ENCODE measurements around the gene FRMD4A. TPM values are rescaled to one million over a fixed set of nuclear protein-coding genes. Genes with fewer than 3 reads are reported as not detected.
A peak's percentile ranks its signal among the peaks of the same experiment; 100 is the strongest.

Gene FRMD4A
- total RNA-seq, 1 donor from 2014 or later: 20.2 TPM

DNA sequence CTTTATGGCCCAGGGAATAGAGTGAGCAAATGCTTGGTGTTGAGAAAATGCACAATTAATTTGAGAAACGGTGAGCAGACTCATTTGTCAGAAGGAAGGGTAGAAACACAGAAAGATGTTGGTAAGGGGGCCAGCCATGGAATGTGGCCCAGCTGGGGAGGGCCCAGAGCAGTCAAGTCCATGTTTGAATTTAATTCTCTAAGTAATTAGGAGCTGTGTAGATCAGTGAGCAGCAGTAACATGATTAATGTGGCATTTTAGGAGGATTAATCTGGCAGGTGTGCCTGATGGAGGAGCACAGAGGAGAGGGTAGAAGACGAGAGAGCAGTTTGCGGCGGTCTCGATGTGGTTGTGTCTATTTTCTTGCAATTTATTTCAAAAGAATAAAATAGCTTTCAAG lies 218.7 kb downstream of the FRMD4A start:
- H3K4me2 ChIP-seq: no peak overlapping the region
- TF ChIP-seq CTCF (IDR thresholded peaks at IDR 0.05) (no peak), EZH2phosphoT487 (IDR thresholded peaks at IDR 0.05) (no peak), EZH2 (IDR thresholded peaks at IDR 0.05) (no peak)
- Mint-ChIP-seq H3K4me1 (peaks cover 22% of the 10 kb centered on the region), H3K36me3 (no peaks in the 10 kb centered on the region), H3K27ac (peak overlapping the region; percentile 23), H3K9me3 (no peaks in the 10 kb centered on the region), H3K4me3 (no peak overlapping the region), H3K27me3 (ENCODE audit: insufficient read depth, low read depth) (peaks cover 6% of the 10 kb centered on the region)
- no peaks in the 10 kb centered on the region for H3K27me3 ChIP-seq
- no peaks in the 10 kb centered on the region for H4K20me1 ChIP-seq (ENCODE audit: low read depth)
- H3K79me2 ChIP-seq (ENCODE audit: low read depth): no peaks in the 10 kb centered on the region
- no peak for DNase-seq (ENCODE audit: low spot score)
- H3K36me3 ChIP-seq: no peaks in the 10 kb centered on the region
- no peak overlapping the region for H2AFZ ChIP-seq (replicated peaks)
- no peaks in the 10 kb centered on the region for H3F3A ChIP-seq (ENCODE audit: low read depth)
- H3K27ac ChIP-seq: no peak overlapping the region
- no peak overlapping the region for H3K4me3 ChIP-seq
- no peaks in the 10 kb centered on the region for H3K4me1 ChIP-seq
- H3K9ac ChIP-seq: no peak overlapping the region
- no peaks in the 10 kb centered on the region for H3K9me3 ChIP-seq (ENCODE audit: low read depth)

GRCh38 chr10:14111208-14111607 lies 219.5 kb downstream of the FRMD4A start:
- Mint-ChIP-seq H3K27me3 (ENCODE audit: insufficient read depth, low read depth) (peaks cover 6% of the 10 kb centered on the region), H3K36me3 (no peaks in the 10 kb centered on the region), H3K27ac (no peak overlapping the region), H3K9me3 (peaks cover 3% of the 10 kb centered on the region), H3K4me1 (peaks cover 22% of the 10 kb centered on the region), H3K4me3 (no peak overlapping the region)
- H3K4me1 ChIP-seq: no peaks in the 10 kb centered on the region
- no peaks in the 10 kb centered on the region for H3K36me3 ChIP-seq
- no peaks in the 10 kb centered on the region for H3K79me2 ChIP-seq (ENCODE audit: low read depth)
- H3K27ac ChIP-seq: no peak overlapping the region
- H3K9me3 ChIP-seq (ENCODE audit: low read depth): no peaks in the 10 kb centered on the region
- H3K9ac ChIP-seq: no peak overlapping the region
- no peak overlapping the region for H3K4me3 ChIP-seq
- no peaks in the 10 kb centered on the region for H3K27me3 ChIP-seq
- no peak for TF ChIP-seq CTCF (IDR thresholded peaks at IDR 0.05)
- TF ChIP-seq EZH2 (IDR thresholded peaks at IDR 0.05): no peak
- no peak for TF ChIP-seq EZH2phosphoT487 (IDR thresholded peaks at IDR 0.05)
- no peak overlapping the region for H2AFZ ChIP-seq (replicated peaks)
- no peak for DNase-seq (ENCODE audit: low spot score)
- H4K20me1 ChIP-seq (ENCODE audit: low read depth): no peaks in the 10 kb centered on the region
- H3F3A ChIP-seq (ENCODE audit: low read depth): no peaks in the 10 kb centered on the region
- no peak overlapping the region for H3K4me2 ChIP-seq

GRCh38 chr10:14106828-14107227 lies 223.9 kb downstream of the FRMD4A start:
- Mint-ChIP-seq H3K4me1 (peaks cover 14% of the 10 kb centered on the region), H3K9me3 (peaks cover 3% of the 10 kb centered on the region), H3K27ac (no peak overlapping the region), H3K27me3 (ENCODE audit: insufficient read depth, low read depth) (peaks cover 4% of the 10 kb centered on the region), H3K4me3 (no peak overlapping the region), H3K36me3 (no peaks in the 10 kb centered on the region)
- H4K20me1 ChIP-seq (ENCODE audit: low read depth): no peaks in the 10 kb centered on the region
- H3K27me3 ChIP-seq: no peaks in the 10 kb centered on the region
- H3K9me3 ChIP-seq (ENCODE audit: low read depth): no peaks in the 10 kb centered on the region
- no peak for DNase-seq (ENCODE audit: low spot score)
- TF ChIP-seq EZH2phosphoT487 (IDR thresholded peaks at IDR 0.05): no peak
- no peak for TF ChIP-seq EZH2 (IDR thresholded peaks at IDR 0.05)
- no peak for TF ChIP-seq CTCF (IDR thresholded peaks at IDR 0.05)
- no peak overlapping the region for H3K4me3 ChIP-seq
- no peak overlapping the region for H3K9ac ChIP-seq
- no peak overlapping the region for H3K4me2 ChIP-seq
- no peak overlapping the region for H2AFZ ChIP-seq (replicated peaks)
- H3K27ac ChIP-seq: no peak overlapping the region
- peaks cover 7% of the 10 kb centered on the region for H3F3A ChIP-seq (ENCODE audit: low read depth)
- no peaks in the 10 kb centered on the region for H3K36me3 ChIP-seq
- peaks cover 4% of the 10 kb centered on the region for H3K4me1 ChIP-seq
- H3K79me2 ChIP-seq (ENCODE audit: low read depth): no peaks in the 10 kb centered on the region

Data from neural progenitor cell (in vitro differentiated cells).